Endothelial cell of umbilical vein (primary cell): ENCODE measurements around the gene GRK5.

Experiments
- CTCF ChIP-seq, 2 donors: IDR thresholded peaks; 1 replicate in 1 of 2; 2 replicates in 1 of 2; pipeline ENCODE4 v1.5.1; 2011; ENCODE audit warnings: low read length in 2 of 2, mild to moderate bottlenecking in 2 of 2, moderate library complexity in 2 of 2, control low read depth in 1 of 2, inconsistent platforms in 1 of 2, low read depth in 1 of 2; ENCODE audit not compliant: insufficient read depth in 1 of 2; ENCODE audit errors: extremely low read depth in 1 of 2
- EZH2 ChIP-seq: IDR thresholded peaks from 2 replicates; pipeline ENCODE4 v1.6.1; 2012; ENCODE audit warnings: borderline replicate concordance, low read depth, mild to moderate bottlenecking, moderate library complexity, low read length, inconsistent platforms; ENCODE audit not compliant: severe bottlenecking
- GATA2 ChIP-seq: IDR thresholded peaks from 2 replicates; pipeline ENCODE4 v1.7.0; 2011; ENCODE audit warnings: low read depth, mild to moderate bottlenecking, moderate library complexity, mixed read lengths, low read length; ENCODE audit not compliant: insufficient read length, insufficient read depth
- MAX ChIP-seq: IDR thresholded peaks from 2 replicates; pipeline ENCODE4 v1.6.1; 2011; ENCODE audit not compliant: insufficient read depth, insufficient read length
- POLR2A ChIP-seq: IDR thresholded peaks from 2 replicates; pipeline ENCODE4 v1.6.1; 2012; ENCODE audit warnings: low read depth, mild to moderate bottlenecking, control low read depth, low read length
- POLR2AphosphoS5 ChIP-seq: IDR thresholded peaks from 2 replicates; pipeline ENCODE4 v1.6.1; 2012; ENCODE audit warnings: low read depth, mild to moderate bottlenecking, control low read depth, low read length, moderate library complexity; ENCODE audit not compliant: insufficient read depth

- TF ChIP-seq POLR2A (no peak), POLR2AphosphoS5 (no peak), CTCF (IDR thresholded peaks at IDR 0.05; ENCODE audit: extremely low read depth in 1 of 2, insufficient read depth in 1 of 2, low read depth in 1 of 2, low read length in 2 of 2) (no peak), MAX (no peak), EZH2 (no peak), GATA2 (no peak)
These were observed 218.5 kb downstream of the GRK5 start for GRCh38 chr10:119425881-119426170.
